Stimulated activated CD4-positive, alpha-beta T cell treated with anti-CD3 and anti-CD28 coated beads, Interleukin-15, amount 100 ng/mL, for 48 hours (primary cell): ENCODE measurements around the gene AGBL2.
A peak's percentile ranks its signal among the peaks of the same experiment; 100 is the strongest.
"Not testable (repeated sequence)": the region's sequence is repeated elsewhere in the genome, so short reads cannot be mapped to it uniquely, and the experiment has no call there.

Experiments used
- DNase-seq, 2 donors: peaks; one replicate each; pipeline ENCODE4 v3.0.0-alpha.2; 2020; ENCODE audit warnings: low read depth in 2 of 2

AGBL2 gene

GRCh38 chr11:47688991-47689390, 26.2 kb downstream of the AGBL2 start:
- DNase-seq: no peak

- DNase-seq: no peak
Observed at GRCh38 chr11:47688111-47688510, 27.1 kb downstream of the AGBL2 start.

GRCh38 chr11:47686704-47687103, 28.5 kb downstream of the AGBL2 start:
- not testable (repeated sequence) for DNase-seq

GRCh38 chr11:47686151-47686550, 29.0 kb downstream of the AGBL2 start:
- DNase-seq: no peak

DNA sequence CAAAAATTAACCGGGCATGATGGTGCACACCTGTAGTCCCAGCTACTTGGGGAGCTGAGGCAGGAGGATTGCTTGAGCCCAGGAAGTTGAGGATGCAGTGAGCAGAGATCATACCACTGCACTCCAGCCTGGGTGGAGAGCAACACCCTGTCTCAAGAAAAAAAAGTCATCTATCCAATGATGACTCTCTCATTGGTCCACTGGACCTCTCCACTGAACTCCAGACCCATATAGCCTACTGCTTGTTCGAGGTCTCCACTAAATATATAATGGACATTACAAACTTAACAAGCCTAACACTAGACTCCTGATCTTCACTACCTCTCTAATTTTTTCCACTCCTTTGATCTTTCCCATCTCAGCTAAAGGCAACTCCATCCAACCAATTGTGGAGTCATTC, 39.3 kb downstream of the AGBL2 start:
- no peak for DNase-seq

GRCh38 chr11:47672283-47672730, 42.9 kb downstream of the AGBL2 start:
- no peak for DNase-seq

DNA sequence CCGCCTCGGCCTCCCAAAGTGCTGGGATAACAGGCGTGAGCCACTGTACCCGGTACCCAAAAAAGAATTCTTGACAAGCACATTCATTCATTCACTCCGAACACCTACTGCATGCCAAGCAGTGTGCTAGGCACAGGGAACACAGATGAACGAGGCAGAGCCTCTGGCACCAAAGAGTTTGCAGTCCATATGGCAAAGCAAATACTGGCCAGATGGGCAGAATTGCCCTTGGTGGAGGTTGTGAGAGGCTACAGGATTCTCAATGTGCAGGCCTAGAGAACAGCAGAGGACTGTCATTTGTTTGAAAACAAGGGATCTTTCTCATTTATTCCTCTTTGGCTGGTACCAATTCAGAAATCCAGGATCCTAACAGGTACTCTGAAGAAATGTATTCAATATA, 45.3 kb downstream of the AGBL2 start:
- DNase-seq: no peak

- DNase-seq: no peak
Observed at GRCh38 chr11:47668665-47669064, 46.5 kb downstream of the AGBL2 start.

DNA sequence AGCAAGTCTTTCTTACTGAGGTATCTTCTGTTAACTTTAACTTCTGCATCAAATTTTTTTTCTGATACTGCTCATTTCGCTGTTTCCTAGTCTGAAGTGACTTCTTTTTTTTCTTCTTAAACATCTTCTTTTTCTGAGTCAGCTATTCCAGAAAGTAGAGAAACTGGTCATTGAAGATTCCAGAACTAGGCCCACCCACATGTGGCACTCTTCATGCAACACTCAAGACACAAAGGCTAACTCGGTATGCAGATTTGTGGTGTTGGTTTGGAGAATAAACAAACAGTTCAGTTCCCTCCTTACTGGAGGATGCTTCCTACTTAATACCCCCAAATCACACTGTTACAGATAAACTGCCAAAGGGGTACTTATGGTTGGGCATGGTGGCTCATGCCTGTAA, 47.6 kb downstream of the AGBL2 start:
- DNase-seq: no peak

GRCh38 chr11:47667135-47667534, 48.0 kb downstream of the AGBL2 start:
- DNase-seq: no peak

- DNase-seq: peak in 1 of 2 donors; percentile 5
Observed at GRCh38 chr11:47664936-47665335, 50.2 kb downstream of the AGBL2 start.

GRCh38 chr11:47661245-47661644, 53.9 kb downstream of the AGBL2 start:
- no peak for DNase-seq

DNA sequence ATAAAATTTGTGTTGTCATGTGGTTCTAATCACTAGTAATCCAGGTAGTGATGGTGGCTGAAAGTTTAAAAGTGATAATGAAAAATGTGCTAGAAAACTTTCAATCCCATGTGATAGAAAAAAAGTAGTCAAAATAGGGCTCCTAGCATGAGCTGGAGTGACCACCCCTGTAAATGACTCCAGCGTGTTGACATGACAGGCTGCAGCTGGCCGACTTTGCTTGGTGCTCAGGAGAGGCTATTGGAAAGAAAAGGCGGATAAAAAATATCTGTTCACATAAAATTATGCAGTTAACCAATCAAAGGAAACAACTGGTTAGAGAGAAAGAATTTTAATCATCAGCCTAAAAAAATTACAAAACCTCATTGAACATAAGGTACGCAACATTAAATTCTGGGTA, 55.9 kb downstream of the AGBL2 start:
- DNase-seq: no peak

- no peak for DNase-seq
Observed at GRCh38 chr11:47656260-47656885, 58.8 kb downstream of the AGBL2 start.

GRCh38 chr11:47651818-47652469, 63.2 kb downstream of the AGBL2 start:
- DNase-seq: no peak

DNA sequence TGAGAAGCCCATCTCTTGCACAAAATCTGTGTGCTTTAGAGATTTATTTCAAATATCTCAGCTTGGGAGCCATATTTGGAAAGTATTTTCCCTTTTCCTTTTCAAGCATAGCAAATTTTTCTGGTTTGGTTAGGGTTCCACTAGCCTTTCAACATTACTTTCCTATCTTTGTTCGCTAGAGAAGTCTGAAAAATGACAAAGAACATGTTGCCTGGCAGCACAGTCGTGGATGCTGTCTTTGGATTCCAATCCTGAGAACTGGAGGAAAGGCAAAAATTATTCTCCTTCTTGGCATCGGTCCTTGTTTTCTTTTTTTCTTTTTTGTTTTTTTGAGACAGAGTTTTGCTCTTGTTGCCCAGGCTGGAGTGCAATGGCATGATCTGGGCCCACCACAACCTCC, 65.9 kb downstream of the AGBL2 start:
- no peak for DNase-seq

DNA sequence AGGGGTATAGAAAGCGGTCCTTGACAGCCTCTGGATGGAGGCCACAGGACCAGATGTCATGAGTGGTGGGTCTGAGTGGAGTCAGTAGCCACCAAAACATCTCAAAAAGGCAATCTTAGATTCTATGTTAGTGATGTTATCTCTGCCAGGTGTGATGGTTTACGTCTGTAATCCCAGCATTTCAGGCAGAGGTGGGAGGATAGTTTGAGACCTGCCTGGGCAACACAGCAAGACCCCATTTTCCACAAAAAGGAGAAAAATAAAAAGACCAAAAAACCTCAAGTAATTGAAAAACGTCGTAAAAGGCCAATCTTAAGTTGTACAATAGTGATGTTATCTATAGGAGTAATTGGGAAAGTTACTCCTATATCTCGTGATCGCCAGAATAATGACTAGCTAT, 69.2 kb downstream of the AGBL2 start:
- DNase-seq: no peak

DNA sequence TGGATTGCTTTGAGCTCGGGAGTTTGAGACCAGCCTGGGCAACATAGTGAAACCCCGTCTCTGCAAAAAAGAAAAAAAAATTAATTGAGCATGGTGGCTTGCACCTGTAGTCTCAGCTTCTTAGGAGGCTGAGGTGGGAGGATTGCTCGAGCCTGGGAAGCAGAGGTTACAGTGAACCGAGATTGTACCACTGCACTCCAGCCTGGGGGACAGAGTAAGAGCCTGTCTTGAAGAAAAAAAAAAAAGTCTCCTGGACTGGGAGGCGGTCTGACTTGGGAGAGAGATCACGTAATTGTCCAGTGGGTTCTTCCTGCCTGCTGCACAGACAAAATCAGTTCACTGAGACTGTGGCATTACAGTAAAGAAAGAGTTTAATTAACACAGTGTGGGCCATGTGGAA, 69.7 kb downstream of the AGBL2 start:
- DNase-seq: no peak

GRCh38 chr11:47642099-47642855, 72.9 kb downstream of the AGBL2 start, which contains the start of gene MTCH2:
Gene MTCH2 (minus strand): TSS chr11:47642559. CDS start chr11:47642465, 94 bp downstream.
- DNase-seq: peak; percentile 92 to 94

DNA sequence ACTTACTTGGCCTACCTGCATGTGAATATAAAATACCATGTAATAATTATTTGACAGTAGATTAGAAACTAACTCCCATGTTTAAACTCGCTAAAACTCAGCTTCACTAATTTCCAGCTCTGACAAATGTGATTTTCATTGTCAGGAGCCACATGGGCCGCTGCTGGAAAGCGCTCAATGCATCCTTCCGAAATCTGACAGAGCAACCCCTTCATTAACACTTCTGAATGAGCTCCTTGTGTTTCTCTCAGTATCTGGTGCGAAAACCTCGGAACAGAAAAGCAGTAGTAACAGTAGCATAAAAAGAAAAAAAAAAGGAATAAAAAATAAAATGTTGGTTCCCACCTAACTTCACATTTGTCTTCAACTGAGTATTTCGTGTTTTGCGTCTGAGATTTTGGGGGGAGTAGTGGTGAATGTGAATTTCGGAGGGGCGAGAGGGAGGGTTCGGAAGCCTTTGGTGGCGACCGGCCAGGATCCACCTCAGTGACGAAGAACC, 73.5 kb downstream of the AGBL2 start:
- no peak for DNase-seq

DNA sequence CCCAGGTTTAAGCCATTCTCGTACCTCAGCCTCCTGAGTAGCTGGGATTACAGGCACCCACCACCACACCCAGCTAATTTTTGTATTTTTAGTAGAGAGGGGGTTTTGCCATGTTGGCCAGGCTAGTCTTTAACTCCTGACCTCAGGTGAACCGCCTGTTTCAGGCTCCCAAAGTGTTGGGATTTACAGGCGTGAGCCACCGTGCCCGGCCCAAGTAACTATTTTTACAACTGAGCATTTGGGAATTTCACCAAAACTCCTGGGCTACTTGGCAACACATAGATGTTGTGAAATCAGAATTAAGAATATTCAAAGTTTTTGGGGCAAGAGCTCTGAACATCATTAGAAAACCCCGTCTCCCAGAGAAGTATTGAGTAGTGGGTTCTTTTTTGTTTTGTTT, 74.7 kb downstream of the AGBL2 start:
- DNase-seq: not testable (repeated sequence)

- not testable (repeated sequence) for DNase-seq
Observed at GRCh38 chr11:47636331-47636730, 78.8 kb downstream of the AGBL2 start.

DNA sequence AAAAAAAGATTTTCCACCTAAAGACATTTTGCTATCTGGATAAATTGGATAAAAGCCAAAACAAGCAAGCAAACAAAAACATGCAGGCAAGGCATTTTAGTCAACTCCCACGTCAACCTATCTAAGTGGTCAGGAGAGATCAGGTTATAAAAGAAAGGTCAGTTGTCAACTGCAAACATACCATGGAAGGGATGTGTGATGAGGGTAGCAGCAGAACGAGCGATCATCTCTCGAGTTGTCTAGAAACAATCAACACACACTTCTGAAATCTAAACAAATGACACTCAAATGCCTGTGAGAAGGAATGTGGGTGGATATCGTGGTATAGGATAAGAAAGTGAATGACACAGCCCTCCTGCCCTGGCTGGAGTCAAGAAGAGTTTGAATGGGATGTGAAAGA, 83.7 kb downstream of the AGBL2 start:
- no peak for DNase-seq
